ENCODE results near the gene PAX2. TPM values are rescaled to one million over a fixed set of nuclear protein-coding genes. Genes with fewer than 3 reads are reported as not detected.

The PAX2 gene
- total and polyA plus RNA-seq, 2 of the 8 experiments (the other 6 are each of a cell fraction or from before 2014, with no cell fraction given), result 0.02 TPM; not detected in 1

- Histone ChIP-seq H2BK15ac (ENCODE audit: low read length) (no peak overlapping the region), H3K23me2 (ENCODE audit: low read depth, low read length) (no peaks in the 10 kb centered on the region), H3K27me3 (replicated peaks in 1 of 4; ENCODE audit: control insufficient read depth in 3 of 4, extremely low read depth in 1 of 4, insufficient read depth in 3 of 4, low read length in 3 of 4) (peaks cover 6 to 41% (median 18%) of the 10 kb centered on the region in 4 experiments), H2BK20ac (ENCODE audit: low read length) (no peak overlapping the region), H4K5ac (ENCODE audit: insufficient read length, low read depth, low read length) (no peak overlapping the region), H3K56ac (replicated peaks; ENCODE audit: insufficient read length, low read depth, low read length) (no peak overlapping the region), H3K23ac (ENCODE audit: insufficient read length) (no peak overlapping the region), H3K18ac (ENCODE audit: extremely low read depth, low read length) (no peak overlapping the region), H2AFZ (ENCODE audit: low read length) (no peak overlapping the region), H3K27ac (ENCODE audit: low read depth, low read length) (no peak overlapping the region), H3K9ac (replicated peaks in 1 of 4; ENCODE audit: extremely low read depth in 1 of 4, low read depth in 3 of 4, low read length in 3 of 4) (no peak overlapping the region), H3K79me2 (ENCODE audit: control insufficient read depth in 1 of 2, insufficient read depth in 2 of 2, low read length in 2 of 2) (no peaks in the 10 kb centered on the region), H3K9me3 (ENCODE audit: insufficient read depth in 2 of 2, low read depth in 1 of 2, low read length in 1 of 2) (no peaks in the 10 kb centered on the region), H2BK5ac (ENCODE audit: low read depth, low read length) (no peak overlapping the region), H2BK120ac (replicated peaks; ENCODE audit: low read depth, low read length) (no peak overlapping the region), H3K79me1 (ENCODE audit: low read depth, low read length) (no peaks in the 10 kb centered on the region), H3K4ac (replicated peaks; ENCODE audit: insufficient read length, low read depth, low read length) (no peak overlapping the region), H4K20me1 (replicated peaks in 1 of 2; ENCODE audit: control insufficient read depth in 1 of 2, insufficient read depth in 2 of 2, low read length in 2 of 2) (peaks cover 0 to 2% of the 10 kb centered on the region in 2 experiments), H3K4me2 (ENCODE audit: insufficient read depth in 1 of 2, low read depth in 2 of 2, low read length in 2 of 2) (no peak overlapping the region), H3K36me3 (ENCODE audit: control insufficient read depth in 2 of 4, insufficient read depth in 4 of 4, low read length in 3 of 4) (no peaks in the 10 kb centered on the region), H4K8ac (ENCODE audit: extremely low read depth, insufficient read depth, low read length) (no peak overlapping the region), H3K14ac (ENCODE audit: insufficient read length) (no peak overlapping the region), H4K91ac (replicated peaks; ENCODE audit: insufficient read length, low read length) (no peak overlapping the region), H3K4me1 (replicated peaks in 1 of 4; ENCODE audit: control insufficient read depth in 3 of 4, insufficient read depth in 4 of 4, low read length in 3 of 4) (peaks cover 0 to 5% (median 1%) of the 10 kb centered on the region in 4 experiments; a peak in 1 of 7 replicates), H2BK12ac (ENCODE audit: low read depth, low read length) (no peak overlapping the region), H2AK5ac (ENCODE audit: low read depth, low read length) (no peak overlapping the region), H3K4me3 (ENCODE audit: extremely low read depth in 1 of 4, insufficient read depth in 2 of 4, low read depth in 3 of 4, low read length in 4 of 4) (no peak overlapping the region)
- CTCF ChIA-PET (ENCODE audit: partially characterized antibody), result interaction anchor here (0.7 to 9.1 kb wide), 31 partner anchors 9 to 255 kb away, joined by 3 to 98 read pairs (median 6); no protein-coding TSS in a partner anchor
- FAIRE-seq (peak; percentile 94), DNase-seq (ENCODE audit: low read depth in 1 of 2, low spot score in 2 of 2) (no peak)
- POLR2A ChIA-PET (ENCODE audit: partially characterized antibody), result interaction anchor here (1.2 to 1.4 kb wide), 2 partner anchors 8 to 263 kb away, joined by 3 read pairs; no protein-coding TSS in a partner anchor
- WGBS, 2 experiments (ENCODE audit: extremely low coverage in 1 of 2, insufficient coverage in 1 of 2, insufficient read length in 1 of 2, insufficient replicate concordance in 2 of 2, low coverage in 1 of 2, low lambda C conversion rate in 2 of 2, missing lambda C conversion rate in 1 of 2), result 77% methylated on average over 4 of the region's 4 CpGs; no CpG with 5 or more reads in 1 of the 2 experiments
- TF ChIP-seq EZH2 (IDR thresholded peaks at IDR 0.05; ENCODE audit: low read depth, low read length, severe bottlenecking) (peak; percentile 60), POLR2A (IDR thresholded peaks at IDR 0.05; ENCODE audit: control extremely low read depth in 1 of 2, low read depth in 2 of 2, low read length in 2 of 2) (no peak), YY1 (IDR thresholded peaks at IDR 0.05; ENCODE audit: low read depth, low read length) (0 out of 2 replicates have a peak, but pooled peaks have one; percentile 10), RAD21 (IDR thresholded peaks at IDR 0.05 in 1 of 2, conservative IDR thresholded peaks at IDR 0.05 in 1 of 2; ENCODE audit: low read depth in 2 of 2, low read length in 2 of 2) (peak; percentile 88 to 94), NANOG (IDR thresholded peaks at IDR 0.05; ENCODE audit: insufficient read depth, low read depth, low read length, poor library complexity, severe bottlenecking) (peak; percentile 6), CTCF (IDR thresholded peaks at IDR 0.05; ENCODE audit: control extremely low read depth in 1 of 3, insufficient read depth in 1 of 3, low read depth in 1 of 3, low read length in 3 of 3) (peak; percentile 84 to 87 (median 86)), TEAD4 (IDR thresholded peaks at IDR 0.05; ENCODE audit: low read depth, low read length) (no peak)
- TF ChIP-seq, protein P1, sequence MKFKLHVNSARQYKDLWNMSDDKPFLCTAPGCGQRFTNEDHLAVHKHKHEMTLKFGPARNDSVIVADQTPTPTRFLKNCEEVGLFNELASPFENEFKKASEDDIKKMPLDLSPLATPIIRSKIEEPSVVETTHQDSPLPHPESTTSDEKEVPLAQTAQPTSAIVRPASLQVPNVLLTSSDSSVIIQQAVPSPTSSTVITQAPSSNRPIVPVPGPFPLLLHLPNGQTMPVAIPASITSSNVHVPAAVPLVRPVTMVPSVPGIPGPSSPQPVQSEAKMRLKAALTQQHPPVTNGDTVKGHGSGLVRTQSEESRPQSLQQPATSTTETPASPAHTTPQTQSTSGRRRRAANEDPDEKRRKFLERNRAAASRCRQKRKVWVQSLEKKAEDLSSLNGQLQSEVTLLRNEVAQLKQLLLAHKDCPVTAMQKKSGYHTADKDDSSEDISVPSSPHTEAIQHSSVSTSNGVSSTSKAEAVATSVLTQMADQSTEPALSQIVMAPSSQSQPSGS (IDR thresholded peaks at IDR 0.05; ENCODE audit: low read length), result no peak
Observed at GRCh38 chr10:100817268-100817839, 72.0 kb downstream of the PAX2 start.

All from H1 (cell line).